Muscle of arm (tissue), 12 donors: Measurements from ENCODE around the gene MRPS5. TPM values are rescaled to one million over a fixed set of nuclear protein-coding genes. Genes with fewer than 3 reads are reported as not detected.

Experiments used
- DNase-seq: peaks from one replicate; pipeline ENCODE4 v3.0.0-alpha.2; 2013
- polyA plus RNA-seq, 12 donors: library from polyadenylated mRNA; unstranded; fragments of 120-200 nt; gene quantifications; one replicate each; pipeline ENCODE4 v1.2.1, GENCODE V29; 2013; ENCODE audit not compliant: insufficient read length in 12 of 12

The MRPS5 gene
- polyA plus RNA-seq, 12 donors, result 41.2 to 81.5 (median 58.5) TPM; not detected in 1

DNA sequence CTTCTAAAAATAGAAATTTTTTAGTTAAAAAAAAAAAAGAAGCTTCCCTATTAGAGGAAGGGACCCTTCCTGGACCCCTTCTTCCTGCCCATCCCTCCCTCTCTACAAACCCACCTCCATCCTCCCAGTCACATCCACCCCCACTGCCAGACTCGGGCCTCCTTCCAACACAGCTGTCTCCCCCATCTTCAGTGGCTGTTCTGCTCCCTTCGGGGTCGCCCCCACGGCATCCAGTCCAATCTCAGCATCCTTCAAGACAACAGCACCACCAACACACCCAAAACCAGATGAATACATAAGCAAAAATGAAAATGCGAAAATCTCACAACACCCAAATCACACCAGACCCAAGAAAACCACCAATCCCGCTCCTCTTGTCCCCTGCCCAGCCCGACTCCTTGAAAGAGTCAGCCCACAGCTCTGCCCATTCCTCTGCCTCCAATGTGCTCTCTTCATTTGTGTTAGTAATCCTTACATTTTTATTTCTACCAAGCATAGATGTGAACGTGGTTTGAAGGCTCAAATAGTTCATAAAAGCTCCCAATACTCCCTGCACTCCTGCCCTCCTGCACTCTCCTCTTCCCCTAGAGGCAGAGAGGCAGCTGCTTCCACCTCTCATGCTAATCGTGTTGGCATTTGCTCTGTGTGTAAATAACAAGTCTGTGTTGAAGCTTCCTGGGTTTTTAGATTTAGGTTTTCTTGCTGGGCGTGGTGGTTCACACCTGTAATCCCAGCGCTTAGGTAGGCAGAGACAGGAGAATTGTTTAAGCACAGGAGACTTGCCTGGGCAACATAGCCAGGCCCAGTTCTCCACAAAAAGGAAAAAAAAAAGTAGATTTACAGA is 59.1 kb downstream of the MRPS5 start:
- no peak for DNase-seq

DNA sequence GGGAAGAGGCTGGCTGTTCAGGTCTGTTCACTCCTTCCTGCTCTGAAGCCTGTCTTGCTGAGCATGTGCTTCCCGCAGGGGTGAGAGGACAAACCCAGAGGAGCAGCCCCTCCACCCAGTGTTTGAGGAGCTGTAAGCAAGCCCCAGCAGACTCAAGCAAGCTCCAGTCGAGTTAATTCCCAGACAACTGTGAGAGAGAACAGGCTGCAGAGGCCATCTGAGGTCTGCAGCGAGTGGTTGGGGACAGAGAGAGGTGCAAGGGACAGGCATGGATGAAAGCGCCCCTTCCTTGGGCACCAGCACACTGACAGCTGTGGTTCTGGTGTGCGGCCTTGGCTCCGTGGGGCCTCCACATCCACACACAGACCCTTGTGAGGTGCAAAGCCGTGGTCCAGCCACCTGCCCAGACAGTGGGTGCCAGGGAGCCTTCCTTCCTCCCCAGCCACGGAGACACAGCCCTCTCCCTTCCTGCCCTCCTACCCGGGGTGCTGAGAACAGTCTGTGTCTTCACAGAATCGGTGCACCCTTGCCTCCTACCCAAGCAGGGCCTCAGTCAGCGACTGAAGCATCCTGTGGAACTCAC is 59.9 kb downstream of the MRPS5 start:
- no peak for DNase-seq

DNA sequence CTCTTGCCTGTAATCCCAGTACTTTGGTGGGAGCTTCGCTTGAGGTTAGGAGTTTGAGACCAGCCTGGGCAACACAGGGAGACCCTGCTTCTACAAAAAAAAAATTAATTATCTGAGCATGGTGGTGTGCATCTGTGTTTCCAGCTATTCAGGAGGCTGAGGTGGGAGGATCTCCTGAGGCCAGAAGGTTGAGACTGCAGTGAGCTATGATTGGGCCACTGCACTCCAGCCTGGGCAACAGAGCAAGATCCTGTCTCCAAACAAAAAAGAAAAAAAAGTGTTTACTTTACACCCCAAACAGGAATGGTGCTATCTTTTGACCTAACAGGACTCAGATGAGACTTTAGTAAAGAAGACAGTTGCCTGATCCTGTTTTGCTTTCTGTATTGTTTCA is 60.5 kb downstream of the MRPS5 start:
- DNase-seq, result no peak

DNA sequence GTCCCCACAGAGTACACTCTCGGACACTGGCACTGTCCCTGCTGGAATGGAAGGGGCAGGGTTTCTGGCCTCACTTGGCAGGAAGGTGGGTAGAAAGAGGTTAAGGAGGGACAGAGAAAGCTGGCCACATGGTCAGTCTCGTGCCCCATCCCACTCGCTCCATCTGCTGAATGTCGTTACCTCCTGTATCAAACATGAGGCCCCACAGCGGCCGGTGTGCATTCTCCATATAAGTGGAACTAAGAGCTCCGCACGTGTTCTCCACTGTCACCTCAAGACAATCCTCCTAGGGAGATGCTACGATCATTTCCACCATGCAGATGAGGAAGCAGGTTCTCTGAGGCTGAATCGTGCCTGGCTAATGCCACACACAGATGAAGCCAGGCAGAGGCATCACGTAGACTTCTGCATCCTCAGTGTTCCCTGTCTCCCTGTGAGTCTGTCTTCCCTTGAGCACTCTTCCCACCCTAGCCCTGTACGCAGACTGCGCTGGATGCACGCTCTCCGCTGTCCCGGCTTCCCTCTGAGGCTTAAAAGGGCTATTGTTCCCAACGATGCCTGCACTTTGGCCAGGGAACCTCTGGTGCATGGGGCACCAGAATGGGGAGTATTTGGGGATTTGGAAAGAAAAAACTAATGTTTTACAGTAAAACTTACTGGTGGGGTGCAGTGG is 61.0 kb downstream of the MRPS5 start:
- DNase-seq, result no peak

DNA sequence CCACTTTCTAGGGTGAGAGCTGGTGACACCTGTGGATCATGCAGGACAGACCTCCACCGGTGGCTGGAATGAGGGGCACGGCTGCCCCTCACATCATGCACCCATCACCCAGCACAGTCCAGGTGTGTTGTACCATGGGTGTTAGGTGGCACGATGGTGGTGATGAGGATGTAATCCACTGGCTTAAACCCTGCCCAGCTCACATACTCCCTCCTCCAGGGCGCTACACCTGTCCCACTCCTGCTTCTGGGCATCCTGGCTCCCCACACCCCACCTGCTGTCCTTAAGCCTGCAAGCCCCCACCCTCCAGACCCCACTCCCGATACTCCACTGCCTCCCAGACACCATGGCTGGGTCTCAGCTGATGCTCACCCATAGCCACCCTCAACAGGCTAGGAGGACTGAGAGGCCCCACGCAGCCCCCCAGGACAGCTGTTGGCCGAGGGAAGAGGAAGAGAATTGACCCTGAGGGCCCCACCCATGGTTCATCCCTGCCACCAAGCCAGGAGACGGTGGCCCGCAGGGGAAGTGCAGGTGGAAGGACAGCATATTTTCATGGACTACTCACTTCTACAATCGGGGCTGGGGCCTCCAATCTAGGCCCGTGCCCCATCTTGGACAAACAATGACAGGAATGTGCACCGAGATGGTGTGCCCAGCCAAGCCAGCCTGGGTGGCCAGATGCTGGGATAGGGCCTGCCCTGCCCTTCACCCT is 61.8 kb downstream of the MRPS5 start:
- DNase-seq, result no peak

DNA sequence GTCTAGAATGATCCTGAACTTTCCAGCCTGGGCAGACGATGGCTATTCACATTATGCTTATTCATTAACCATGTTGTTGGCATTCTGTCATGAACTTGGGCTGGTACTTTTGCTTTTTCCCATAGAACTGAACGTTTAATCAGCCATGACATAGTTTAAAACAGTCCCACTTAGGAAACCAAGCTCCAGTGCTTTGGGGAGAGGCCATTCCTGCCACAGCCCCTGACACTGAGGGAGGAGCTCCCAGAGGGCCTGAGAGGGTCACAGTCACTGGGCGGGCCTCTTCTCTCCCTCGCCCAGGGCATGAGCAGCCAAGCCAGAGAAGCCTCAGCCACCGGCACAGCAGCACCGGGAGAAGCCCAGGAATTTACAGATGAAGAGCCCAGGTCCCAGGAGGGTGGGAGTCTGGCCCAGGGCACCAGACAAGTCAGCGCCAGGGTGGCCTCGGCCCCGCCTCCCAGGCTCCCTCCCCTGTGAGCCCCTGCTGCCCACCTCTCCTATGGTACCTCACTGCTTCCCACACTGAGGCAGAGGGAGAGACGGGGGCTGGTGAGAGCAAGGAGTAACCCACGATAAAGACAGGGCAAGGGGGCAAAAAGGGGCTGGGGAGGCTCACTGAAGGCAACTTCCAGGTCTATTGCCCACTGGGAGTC is 62.5 kb downstream of the MRPS5 start:
- DNase-seq, result no peak

DNA sequence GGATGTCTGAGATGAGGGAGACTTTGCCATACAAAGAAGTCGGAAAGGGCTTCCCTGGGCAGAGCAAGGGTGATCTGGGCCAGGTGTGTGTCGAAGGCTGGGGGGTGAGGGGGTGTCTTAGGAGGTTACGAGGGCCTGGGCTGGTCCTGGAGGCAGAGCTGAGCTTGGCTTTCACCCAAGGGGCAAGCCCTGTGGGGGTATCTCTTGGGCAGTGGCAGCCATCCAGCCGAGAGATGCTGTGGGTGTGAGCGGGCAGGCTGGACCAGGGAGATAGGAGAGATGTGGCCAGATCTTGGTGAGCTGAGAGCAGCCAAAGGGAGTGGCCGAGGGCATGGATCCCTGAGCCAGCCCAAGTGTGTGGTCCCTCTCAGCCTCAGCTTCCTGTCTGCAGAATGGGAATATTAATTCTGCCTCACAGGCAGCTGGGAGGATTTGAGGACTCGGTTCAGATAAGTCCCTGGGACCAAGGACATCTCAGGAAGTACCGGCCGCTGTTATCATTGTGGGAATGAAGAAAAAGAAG is 63.1 kb downstream of the MRPS5 start:
- no peak for DNase-seq

DNA sequence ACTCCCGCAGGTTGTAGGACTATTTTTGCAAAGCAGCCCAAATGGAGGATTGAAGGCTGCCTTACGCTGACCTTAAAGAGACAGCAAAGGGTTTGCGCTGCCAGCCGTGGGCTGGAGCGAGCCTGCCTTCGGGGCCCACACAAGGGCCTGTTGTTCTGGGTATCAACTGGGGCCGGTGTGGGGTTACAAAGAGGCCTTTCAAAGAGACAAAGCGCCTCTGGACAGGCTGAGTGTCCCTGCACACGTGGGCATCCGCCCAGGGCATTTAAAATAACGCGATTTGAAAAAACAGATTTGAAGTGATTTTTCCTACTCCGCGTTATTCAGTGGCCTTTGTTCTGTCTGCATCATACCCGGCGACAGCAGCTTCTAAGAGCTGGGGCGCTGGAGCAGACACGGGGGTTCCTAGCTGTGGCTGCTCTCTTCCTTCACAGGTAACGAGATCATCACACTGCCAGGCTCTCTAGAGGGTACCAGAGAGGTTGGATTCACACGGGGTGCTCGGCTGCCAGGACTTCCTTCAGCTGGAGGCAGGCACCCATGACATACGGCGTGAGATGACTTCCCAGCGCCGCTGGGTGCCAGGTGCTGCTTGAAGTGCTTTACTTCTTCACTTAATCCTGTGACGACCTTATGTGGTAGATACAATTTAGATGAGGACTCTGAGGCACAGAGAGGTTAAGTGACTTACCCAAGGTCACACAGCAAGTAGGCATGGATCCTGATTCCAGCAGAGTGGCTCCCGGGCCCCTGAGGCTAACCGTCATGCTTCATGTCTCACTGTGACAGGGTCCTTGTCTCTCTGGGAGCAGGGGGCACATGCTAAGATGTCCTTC is 63.9 kb downstream of the MRPS5 start:
- DNase-seq, result no peak

DNA sequence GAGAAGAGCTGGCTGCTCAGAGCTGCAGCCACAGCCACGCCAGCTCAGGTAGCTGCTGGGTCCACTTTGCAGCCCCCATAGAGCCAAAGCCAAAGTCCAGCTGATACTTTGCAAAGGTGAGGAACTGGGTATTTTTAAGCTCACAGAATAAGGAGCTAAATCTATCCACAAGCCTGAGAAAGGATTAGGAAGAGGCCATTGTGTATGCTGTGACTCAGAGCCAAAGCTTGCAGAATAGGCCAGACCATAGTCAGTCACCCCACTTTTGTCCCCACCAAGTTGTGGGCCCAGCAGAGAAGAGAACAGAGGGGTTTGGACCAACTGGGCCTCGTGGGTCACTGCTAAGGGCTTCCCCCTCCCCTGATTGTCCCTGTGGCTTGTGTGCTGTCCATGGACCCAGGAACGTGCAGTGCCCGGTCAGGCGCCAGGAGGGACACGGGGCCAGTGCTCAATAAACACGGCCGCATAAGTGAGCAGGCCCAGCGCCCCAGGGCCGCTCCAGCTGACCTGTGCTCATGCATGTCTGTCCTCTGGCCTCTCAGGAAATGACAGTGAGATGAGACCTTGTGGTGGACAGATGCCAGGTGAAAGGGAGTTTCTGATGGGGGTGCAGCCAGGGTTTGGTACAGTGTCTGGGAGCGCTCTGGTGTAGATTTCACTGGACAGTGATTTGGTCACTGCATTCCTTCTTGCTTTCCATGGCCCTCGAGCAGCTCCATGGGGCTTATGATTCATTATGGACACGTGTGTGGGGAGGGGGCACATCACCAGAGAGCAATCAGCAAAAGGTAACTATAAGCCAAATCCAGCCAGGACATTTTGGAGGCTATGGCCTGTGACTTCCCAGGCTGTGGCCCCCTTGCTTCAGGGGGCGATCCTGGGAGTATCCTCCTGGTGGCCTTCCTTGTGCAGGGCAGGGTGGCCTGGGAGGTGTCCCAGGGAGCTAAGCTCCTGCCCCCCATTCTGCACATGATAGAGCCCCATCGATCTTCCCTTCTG is 64.8 kb downstream of the MRPS5 start:
- no peak for DNase-seq

DNA sequence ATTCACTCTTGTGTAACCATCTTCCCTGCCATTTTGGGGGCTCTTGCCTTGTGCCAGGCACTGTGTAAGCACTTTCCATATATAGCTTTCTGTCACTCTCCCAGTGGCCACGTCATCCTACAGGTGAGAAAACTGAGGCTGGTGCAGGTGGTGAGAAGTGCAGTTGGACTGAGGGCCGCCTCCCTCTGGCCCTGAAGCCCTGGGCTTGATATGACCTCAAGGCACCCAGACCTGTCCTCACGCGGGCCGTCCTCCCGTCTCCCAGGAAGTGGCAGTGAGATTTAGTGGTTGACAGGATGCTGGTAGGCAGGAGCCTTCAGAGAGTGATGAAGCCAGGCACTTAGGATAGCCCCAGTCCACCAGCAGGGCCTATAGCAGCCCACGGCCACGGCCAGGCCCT is 65.6 kb downstream of the MRPS5 start:
- DNase-seq, result no peak

DNA sequence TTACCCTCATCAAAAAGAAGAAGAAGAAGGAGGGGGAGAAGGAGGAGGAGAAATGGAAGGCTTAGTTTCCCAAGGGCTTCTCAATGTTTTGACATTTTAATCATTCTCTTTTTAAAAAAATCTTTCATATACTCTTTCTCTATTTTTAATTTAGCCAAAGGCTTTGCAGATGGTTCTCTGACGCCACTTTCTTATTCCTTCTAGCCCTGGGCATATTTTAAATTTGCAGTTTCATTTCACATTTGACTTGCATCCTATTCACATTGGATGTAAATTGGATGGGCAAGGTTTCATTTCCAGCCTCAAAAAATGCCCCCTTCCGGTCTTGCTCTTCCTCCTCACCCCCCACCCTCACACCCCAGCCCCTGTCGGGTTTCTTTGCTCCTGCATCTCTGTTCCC is 66.3 kb downstream of the MRPS5 start:
- no peak for DNase-seq

DNA sequence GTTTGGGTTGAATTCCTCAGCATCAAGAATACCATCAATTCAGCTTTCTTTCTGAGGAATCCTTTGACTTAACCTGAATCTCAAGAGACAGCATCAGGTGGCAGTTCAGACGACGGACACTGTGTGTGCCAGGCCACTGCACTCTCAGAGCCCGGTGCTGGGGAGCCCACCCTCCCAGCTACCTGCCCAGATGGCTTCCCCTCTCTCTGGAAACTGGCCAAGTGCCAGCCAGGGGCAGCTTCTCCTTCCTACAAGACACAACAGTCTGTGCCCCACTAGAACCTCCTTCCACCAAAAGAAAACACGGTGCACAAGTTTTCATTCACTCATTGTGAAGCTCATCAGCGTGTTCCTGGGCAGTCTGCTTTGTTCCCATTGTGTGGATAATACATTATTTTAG is 67.6 kb downstream of the MRPS5 start:
- no peak for DNase-seq

DNA sequence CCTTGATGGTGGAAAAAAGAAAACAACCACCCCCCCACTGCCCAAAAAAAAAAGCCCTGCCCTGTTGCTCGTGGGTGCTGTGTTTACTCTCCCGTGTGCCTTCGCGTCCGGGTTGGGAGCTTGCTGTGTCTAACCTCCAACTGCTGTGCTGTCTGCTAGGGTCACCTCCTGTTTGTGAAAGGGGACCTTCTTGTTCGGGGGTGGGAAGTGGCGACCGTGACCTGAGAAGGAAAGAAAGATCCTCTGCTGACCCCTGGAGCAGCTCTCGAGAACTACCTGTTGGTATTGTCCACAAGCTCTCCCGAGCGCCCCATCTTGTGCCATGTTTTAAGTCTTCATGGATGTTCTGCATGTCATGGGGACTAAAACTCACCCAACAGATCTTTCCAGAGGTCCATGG is 68.1 kb downstream of the MRPS5 start:
- DNase-seq, result no peak

DNA sequence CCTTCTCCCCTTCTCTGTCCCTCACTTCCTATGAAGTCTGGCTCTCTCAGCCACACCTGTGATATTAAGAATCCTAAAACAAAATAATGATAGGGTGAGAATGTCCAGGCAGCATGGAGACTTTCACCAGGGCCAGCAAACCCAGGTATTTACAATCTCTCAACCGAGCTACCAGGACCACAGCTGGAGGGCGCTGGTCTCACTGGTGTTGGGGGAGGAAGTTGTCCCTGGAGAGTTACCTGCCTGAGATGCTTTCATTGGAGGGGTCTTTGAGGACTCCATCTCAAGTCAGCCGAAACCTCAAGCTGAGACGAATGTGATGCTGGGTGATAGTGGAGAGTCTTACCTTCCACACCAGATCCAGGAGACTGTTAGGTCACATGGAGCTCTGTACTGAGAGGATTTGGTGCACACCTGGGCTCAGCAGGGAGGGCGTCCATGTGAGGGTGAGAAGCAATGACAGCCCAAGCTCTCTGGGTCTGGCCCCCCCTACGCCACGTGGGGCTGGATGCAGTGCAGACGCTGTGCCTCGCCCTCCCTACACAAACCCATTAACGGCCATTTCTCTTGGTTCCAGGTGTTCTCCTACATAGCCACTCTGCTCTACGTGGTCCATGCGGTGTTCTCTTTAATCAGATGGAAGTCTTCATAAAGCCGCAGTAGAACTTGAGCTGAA is 68.7 kb downstream of the MRPS5 start:
- DNase-seq, result no peak

DNA sequence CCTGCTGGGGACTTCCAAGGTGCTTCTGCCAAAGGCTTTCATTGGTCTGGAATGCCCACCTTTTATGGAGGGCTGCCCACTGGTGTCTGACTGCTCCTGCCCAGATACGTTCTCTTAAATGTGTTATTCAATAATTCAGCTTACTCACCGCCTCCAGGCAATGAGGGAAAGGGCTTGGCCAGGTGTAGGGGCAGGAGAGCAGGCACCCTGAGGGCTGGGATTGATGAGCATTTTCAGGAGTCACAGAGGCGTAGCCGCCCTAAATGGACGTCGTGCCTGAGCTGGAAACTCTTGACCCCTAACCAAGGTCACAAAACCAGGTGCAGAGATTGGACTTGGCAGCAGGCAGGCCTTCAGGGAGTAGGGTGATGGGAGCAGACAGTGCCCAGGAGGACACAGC is 69.3 kb downstream of the MRPS5 start:
- no peak for DNase-seq

DNA sequence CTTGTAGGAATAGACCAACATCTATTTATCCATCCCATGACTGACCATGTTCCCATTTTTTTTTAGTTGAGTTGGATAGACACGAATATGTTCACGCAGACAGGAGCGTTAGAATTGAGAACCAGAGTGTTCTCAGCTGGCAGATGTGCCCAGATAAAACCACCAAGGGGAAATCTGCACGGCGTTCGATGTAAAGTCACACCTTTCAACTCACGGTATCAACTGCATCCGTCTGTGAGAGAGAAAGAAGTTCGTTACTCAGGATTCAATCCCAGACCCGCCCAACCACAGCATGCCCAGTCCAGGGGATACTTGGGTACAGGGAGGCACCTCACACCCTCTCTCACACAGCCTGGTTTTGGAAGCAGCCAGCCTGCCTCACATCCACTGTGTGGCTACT is 70.0 kb downstream of the MRPS5 start:
- DNase-seq, result no peak

DNA sequence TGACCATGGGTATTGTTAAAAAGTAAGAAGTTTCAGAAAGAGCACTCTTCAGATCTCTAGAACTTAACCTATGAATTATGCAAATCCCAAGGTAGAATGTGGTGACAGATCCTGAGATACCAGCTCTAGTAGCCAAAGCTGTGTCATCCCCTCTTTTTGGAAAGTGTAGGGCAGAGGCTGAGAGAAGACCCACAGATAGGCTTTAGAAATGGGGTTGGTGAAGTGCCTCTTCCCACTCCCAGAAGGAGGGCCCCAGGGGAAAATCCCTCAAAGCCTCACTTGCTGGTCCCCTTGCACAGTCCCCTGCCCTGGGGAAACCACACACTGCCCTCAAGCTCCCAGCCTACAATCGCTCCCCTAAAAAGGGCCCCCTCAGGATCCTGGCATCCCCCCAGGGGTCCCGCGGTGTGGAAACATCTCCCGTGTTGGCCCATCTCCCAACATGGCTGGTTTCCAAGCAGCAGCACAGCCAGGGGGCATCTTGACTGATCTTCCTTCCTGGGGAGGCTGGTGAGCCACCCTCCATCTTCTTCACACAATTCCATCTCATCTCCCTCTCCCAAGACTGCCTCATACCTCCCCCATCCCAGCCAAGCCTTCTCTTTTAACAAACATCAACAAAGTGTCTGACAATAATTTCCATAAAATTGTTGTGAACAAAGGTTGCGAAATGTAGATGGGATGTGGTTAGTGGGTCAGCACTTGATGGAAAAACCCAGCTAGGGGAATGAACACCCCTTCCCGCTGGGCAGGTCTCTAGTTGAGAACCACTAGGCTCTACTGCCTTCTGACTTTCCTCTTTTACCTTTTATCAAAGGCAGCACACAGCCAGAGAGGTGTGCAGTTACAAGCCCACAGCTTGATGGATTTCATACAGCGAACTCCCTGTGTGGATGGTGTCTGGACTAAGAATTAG is 71.0 kb downstream of the MRPS5 start:
- no peak for DNase-seq

DNA sequence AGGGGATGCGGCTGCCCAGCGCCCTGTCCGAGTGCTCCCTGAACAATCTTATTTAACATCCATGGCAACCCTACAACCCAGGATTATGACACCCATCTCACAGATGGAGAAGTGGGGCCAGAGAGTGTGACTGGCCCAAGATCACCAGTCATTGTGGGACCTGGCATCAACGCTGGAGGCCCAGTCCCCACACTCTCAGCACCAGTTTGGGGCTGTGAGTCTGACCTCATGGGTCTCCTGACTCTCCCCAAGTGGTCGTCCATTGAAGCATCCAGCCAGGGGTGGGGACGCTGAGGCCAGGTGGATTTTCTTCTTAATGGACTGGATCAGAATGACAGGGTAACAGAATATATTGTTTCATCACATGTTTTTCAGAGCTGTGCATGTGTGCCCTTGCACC is 71.6 kb downstream of the MRPS5 start:
- no peak for DNase-seq
